WTC11 (cell line): ENCODE results near the gene NQO1. TPM values are rescaled to one million over a fixed set of nuclear protein-coding genes. Genes with fewer than 3 reads are reported as not detected.

Experiments used
- ATAC-seq: fragments of 200-7000 bp; cut with Tn5 transposase; 2 replicates; pipeline ENCODE4 v1.10.0; 2021; ENCODE audit warnings: mild to moderate bottlenecking, moderate library complexity
- CTCF ChIA-PET: fragments of 300-600 bp; sonication (Branson Sonifier 250); formaldehyde crosslinking; loops from one replicate; lab custom pipeline; 2021; ENCODE audit warnings: antibody characterized with exemption; lab: Charles Lee
- POLR2A ChIA-PET: fragments of 350-600 bp; sonication (Branson Sonifier 250); formaldehyde crosslinking; loops from one replicate; lab custom pipeline; 2021; ENCODE audit warnings: antibody characterized with exemption; lab: Charles Lee
- DNase-seq: peaks from one replicate; pipeline ENCODE4 v3.0.0; 2021; ENCODE audit warnings: low spot score
- H3K27ac Mint-ChIP-seq: 2 replicates; pipeline ENCODE4 v1.8.0; 2021; ENCODE audit warnings: mixed read lengths
- H3K27me3 Mint-ChIP-seq: 2 replicates; pipeline ENCODE4 v1.8.0; 2021; ENCODE audit warnings: low read depth, mild to moderate bottlenecking, moderate library complexity, mixed read lengths
- H3K36me3 Mint-ChIP-seq: 2 replicates; pipeline ENCODE4 v1.8.0; 2021; ENCODE audit warnings: mixed read lengths
- H3K4me1 Mint-ChIP-seq: 2 replicates; pipeline ENCODE4 v1.8.0; 2022; ENCODE audit warnings: mixed read lengths
- H3K4me3 Mint-ChIP-seq: 2 replicates; pipeline ENCODE4 v1.8.0; 2021; ENCODE audit warnings: mild to moderate bottlenecking, moderate library complexity, mixed read lengths
- H3K9me3 Mint-ChIP-seq: 2 replicates; pipeline ENCODE4 v1.8.0; 2021; ENCODE audit warnings: mixed read lengths
- ATF2 ChIP-seq: sonication (generic); formaldehyde crosslinking; IDR thresholded peaks from 2 replicates; pipeline ENCODE4 v1.8.1; 2022; ENCODE audit warnings: low read depth, missing genetic modification reagents, borderline replicate concordance
- E2F4 ChIP-seq: sonication (generic); formaldehyde crosslinking; IDR thresholded peaks from 2 replicates; pipeline ENCODE4 v1.8.1; 2022; ENCODE audit warnings: low read depth, mild to moderate bottlenecking, moderate library complexity, missing genetic modification reagents, borderline replicate concordance
- FOXP1 ChIP-seq: sonication (generic); formaldehyde crosslinking; IDR thresholded peaks from 2 replicates; pipeline ENCODE4 v1.8.0; 2022; ENCODE audit warnings: missing genetic modification reagents, mild to moderate bottlenecking, moderate library complexity, borderline replicate concordance
- GABPB1 ChIP-seq: sonication (generic); formaldehyde crosslinking; IDR thresholded peaks from 2 replicates; pipeline ENCODE4 v1.8.1; 2023; ENCODE audit warnings: mild to moderate bottlenecking, missing genetic modification reagents
- GTF2I ChIP-seq: fragments of 250-450 bp; sonication (Bioruptor Pico); conservative IDR thresholded peaks from 2 replicates; pipeline ENCODE4 v1.4.0; 2021; ENCODE audit warnings: mild to moderate bottlenecking
- HMGA2 ChIP-seq: fragments of 250-450 bp; sonication (Bioruptor Pico); IDR thresholded peaks from 2 replicates; pipeline ENCODE4 v1.4.0; 2021; ENCODE audit warnings: mild to moderate bottlenecking, moderate library complexity
- IRF1 ChIP-seq: sonication (generic); formaldehyde crosslinking; IDR thresholded peaks from 2 replicates; pipeline ENCODE4 v1.8.0; 2023; ENCODE audit warnings: missing genetic modification reagents
- PRRX2 ChIP-seq: fragments of 250-450 bp; sonication (Bioruptor Pico); IDR thresholded peaks from 2 replicates; pipeline ENCODE4 v1.8.0; 2021; ENCODE audit warnings: mild to moderate bottlenecking
- RORB ChIP-seq: fragments of 250-450 bp; sonication (Bioruptor Pico); IDR thresholded peaks from 2 replicates; pipeline ENCODE4 v1.9.0; 2021; ENCODE audit warnings: mild to moderate bottlenecking
- SMAD4 ChIP-seq: sonication (generic); formaldehyde crosslinking; IDR thresholded peaks from 2 replicates; pipeline ENCODE4 v1.8.0; 2022; ENCODE audit warnings: mild to moderate bottlenecking, missing genetic modification reagents
- SP1 ChIP-seq: sonication (generic); formaldehyde crosslinking; conservative IDR thresholded peaks from 2 replicates; pipeline ENCODE4 v1.8.1; 2022; ENCODE audit warnings: missing genetic modification reagents
- ZNF121 ChIP-seq: sonication (generic); formaldehyde crosslinking; IDR thresholded peaks from 2 replicates; pipeline ENCODE4 v1.8.0; 2023; ENCODE audit warnings: missing genetic modification reagents
- ZNF219 ChIP-seq: sonication (generic); formaldehyde crosslinking; IDR thresholded peaks from 2 replicates; pipeline ENCODE4 v1.8.0; 2023; ENCODE audit warnings: missing genetic modification reagents, mild to moderate bottlenecking, borderline replicate concordance
- ZNF396 ChIP-seq: fragments of 250-450 bp; sonication (Bioruptor Pico); IDR thresholded peaks from 2 replicates; pipeline ENCODE4 v1.8.0; 2021; ENCODE audit warnings: mild to moderate bottlenecking, moderate library complexity, borderline replicate concordance
- total RNA-seq: library from RNA; stranded (reverse); gene quantifications from 3 replicates; pipeline ENCODE4 v1.2.3, GENCODE V29; 2021
- TF ChIP-seq, protein P1 (sequence below): sonication (generic); formaldehyde crosslinking; IDR thresholded peaks from 2 replicates; pipeline ENCODE4 v1.8.0; 2023; ENCODE audit warnings: missing genetic modification reagents, mild to moderate bottlenecking, borderline replicate concordance
- TF ChIP-seq, protein P2 (sequence below): sonication (generic); formaldehyde crosslinking; IDR thresholded peaks from 2 replicates; pipeline ENCODE4 v1.8.0; 2022; ENCODE audit warnings: missing genetic modification reagents
- TF ChIP-seq, protein P3 (sequence below): fragments of 200-600 bp; IDR thresholded peaks from 2 replicates; pipeline ENCODE4 v1.8.0; 2022; ENCODE audit warnings: antibody characterized with exemption
- TF ChIP-seq, protein P4 (sequence below): sonication (generic); formaldehyde crosslinking; IDR thresholded peaks from 2 replicates; pipeline ENCODE4 v1.8.1; 2022; ENCODE audit warnings: mild to moderate bottlenecking, missing genetic modification reagents, moderate library complexity, borderline replicate concordance
- TF ChIP-seq, protein P5 (sequence below): sonication (generic); formaldehyde crosslinking; IDR thresholded peaks from 2 replicates; pipeline ENCODE4 v1.8.1; 2023; ENCODE audit warnings: mild to moderate bottlenecking, moderate library complexity, missing genetic modification reagents
- TF ChIP-seq, protein P6 (sequence below): sonication (generic); formaldehyde crosslinking; IDR thresholded peaks from 2 replicates; pipeline ENCODE4 v1.8.1; 2023; ENCODE audit warnings: mild to moderate bottlenecking, missing genetic modification reagents, moderate library complexity

NQO1 gene
- total RNA-seq, 1 experiment from 2014 or later = 38.9 TPM

- no peaks in the 10 kb centered on the region for H3K27me3 Mint-ChIP-seq
- no peak for DNase-seq
- no peak overlapping the region for H3K27ac Mint-ChIP-seq
- no peak overlapping the region for H3K4me3 Mint-ChIP-seq
- no peak for TF ChIP-seq GABPB1 (CRISPR knock-in tag)
- no peak for TF ChIP-seq IRF1
- no peak for TF ChIP-seq SMAD4
- TF ChIP-seq ATF2 (CRISPR knock-in tag) = no peak
- TF ChIP-seq, protein P1, sequence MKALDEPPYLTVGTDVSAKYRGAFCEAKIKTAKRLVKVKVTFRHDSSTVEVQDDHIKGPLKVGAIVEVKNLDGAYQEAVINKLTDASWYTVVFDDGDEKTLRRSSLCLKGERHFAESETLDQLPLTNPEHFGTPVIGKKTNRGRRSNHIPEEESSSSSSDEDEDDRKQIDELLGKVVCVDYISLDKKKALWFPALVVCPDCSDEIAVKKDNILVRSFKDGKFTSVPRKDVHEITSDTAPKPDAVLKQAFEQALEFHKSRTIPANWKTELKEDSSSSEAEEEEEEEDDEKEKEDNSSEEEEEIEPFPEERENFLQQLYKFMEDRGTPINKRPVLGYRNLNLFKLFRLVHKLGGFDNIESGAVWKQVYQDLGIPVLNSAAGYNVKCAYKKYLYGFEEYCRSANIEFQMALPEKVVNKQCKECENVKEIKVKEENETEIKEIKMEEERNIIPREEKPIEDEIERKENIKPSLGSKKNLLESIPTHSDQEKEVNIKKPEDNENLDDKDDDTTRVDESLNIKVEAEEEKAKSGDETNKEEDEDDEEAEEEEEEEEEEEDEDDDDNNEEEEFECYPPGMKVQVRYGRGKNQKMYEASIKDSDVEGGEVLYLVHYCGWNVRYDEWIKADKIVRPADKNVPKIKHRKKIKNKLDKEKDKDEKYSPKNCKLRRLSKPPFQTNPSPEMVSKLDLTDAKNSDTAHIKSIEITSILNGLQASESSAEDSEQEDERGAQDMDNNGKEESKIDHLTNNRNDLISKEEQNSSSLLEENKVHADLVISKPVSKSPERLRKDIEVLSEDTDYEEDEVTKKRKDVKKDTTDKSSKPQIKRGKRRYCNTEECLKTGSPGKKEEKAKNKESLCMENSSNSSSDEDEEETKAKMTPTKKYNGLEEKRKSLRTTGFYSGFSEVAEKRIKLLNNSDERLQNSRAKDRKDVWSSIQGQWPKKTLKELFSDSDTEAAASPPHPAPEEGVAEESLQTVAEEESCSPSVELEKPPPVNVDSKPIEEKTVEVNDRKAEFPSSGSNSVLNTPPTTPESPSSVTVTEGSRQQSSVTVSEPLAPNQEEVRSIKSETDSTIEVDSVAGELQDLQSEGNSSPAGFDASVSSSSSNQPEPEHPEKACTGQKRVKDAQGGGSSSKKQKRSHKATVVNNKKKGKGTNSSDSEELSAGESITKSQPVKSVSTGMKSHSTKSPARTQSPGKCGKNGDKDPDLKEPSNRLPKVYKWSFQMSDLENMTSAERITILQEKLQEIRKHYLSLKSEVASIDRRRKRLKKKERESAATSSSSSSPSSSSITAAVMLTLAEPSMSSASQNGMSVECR (CRISPR knock-in tag) = no peak
- TF ChIP-seq, protein P2, sequence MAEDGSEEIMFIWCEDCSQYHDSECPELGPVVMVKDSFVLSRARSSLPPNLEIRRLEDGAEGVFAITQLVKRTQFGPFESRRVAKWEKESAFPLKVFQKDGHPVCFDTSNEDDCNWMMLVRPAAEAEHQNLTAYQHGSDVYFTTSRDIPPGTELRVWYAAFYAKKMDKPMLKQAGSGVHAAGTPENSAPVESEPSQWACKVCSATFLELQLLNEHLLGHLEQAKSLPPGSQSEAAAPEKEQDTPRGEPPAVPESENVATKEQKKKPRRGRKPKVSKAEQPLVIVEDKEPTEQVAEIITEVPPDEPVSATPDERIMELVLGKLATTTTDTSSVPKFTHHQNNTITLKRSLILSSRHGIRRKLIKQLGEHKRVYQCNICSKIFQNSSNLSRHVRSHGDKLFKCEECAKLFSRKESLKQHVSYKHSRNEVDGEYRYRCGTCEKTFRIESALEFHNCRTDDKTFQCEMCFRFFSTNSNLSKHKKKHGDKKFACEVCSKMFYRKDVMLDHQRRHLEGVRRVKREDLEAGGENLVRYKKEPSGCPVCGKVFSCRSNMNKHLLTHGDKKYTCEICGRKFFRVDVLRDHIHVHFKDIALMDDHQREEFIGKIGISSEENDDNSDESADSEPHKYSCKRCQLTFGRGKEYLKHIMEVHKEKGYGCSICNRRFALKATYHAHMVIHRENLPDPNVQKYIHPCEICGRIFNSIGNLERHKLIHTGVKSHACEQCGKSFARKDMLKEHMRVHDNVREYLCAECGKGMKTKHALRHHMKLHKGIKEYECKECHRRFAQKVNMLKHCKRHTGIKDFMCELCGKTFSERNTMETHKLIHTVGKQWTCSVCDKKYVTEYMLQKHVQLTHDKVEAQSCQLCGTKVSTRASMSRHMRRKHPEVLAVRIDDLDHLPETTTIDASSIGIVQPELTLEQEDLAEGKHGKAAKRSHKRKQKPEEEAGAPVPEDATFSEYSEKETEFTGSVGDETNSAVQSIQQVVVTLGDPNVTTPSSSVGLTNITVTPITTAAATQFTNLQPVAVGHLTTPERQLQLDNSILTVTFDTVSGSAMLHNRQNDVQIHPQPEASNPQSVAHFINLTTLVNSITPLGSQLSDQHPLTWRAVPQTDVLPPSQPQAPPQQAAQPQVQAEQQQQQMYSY (CRISPR knock-in tag) = no peak
- TF ChIP-seq, protein P3, sequence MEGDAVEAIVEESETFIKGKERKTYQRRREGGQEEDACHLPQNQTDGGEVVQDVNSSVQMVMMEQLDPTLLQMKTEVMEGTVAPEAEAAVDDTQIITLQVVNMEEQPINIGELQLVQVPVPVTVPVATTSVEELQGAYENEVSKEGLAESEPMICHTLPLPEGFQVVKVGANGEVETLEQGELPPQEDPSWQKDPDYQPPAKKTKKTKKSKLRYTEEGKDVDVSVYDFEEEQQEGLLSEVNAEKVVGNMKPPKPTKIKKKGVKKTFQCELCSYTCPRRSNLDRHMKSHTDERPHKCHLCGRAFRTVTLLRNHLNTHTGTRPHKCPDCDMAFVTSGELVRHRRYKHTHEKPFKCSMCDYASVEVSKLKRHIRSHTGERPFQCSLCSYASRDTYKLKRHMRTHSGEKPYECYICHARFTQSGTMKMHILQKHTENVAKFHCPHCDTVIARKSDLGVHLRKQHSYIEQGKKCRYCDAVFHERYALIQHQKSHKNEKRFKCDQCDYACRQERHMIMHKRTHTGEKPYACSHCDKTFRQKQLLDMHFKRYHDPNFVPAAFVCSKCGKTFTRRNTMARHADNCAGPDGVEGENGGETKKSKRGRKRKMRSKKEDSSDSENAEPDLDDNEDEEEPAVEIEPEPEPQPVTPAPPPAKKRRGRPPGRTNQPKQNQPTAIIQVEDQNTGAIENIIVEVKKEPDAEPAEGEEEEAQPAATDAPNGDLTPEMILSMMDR = no peak
- TF ChIP-seq ZNF121 = no peak
- TF ChIP-seq SP1 (CRISPR knock-in tag) = no peak
- TF ChIP-seq RORB = no peak
- TF ChIP-seq HMGA2 (CRISPR knock-in tag) = no peak
- TF ChIP-seq, protein P4, sequence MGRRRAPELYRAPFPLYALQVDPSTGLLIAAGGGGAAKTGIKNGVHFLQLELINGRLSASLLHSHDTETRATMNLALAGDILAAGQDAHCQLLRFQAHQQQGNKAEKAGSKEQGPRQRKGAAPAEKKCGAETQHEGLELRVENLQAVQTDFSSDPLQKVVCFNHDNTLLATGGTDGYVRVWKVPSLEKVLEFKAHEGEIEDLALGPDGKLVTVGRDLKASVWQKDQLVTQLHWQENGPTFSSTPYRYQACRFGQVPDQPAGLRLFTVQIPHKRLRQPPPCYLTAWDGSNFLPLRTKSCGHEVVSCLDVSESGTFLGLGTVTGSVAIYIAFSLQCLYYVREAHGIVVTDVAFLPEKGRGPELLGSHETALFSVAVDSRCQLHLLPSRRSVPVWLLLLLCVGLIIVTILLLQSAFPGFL (CRISPR knock-in tag) = no peak
- no peak for TF ChIP-seq FOXP1 (CRISPR knock-in tag)
- TF ChIP-seq ZNF219 (CRISPR knock-in tag) = no peak
- TF ChIP-seq, protein P5, sequence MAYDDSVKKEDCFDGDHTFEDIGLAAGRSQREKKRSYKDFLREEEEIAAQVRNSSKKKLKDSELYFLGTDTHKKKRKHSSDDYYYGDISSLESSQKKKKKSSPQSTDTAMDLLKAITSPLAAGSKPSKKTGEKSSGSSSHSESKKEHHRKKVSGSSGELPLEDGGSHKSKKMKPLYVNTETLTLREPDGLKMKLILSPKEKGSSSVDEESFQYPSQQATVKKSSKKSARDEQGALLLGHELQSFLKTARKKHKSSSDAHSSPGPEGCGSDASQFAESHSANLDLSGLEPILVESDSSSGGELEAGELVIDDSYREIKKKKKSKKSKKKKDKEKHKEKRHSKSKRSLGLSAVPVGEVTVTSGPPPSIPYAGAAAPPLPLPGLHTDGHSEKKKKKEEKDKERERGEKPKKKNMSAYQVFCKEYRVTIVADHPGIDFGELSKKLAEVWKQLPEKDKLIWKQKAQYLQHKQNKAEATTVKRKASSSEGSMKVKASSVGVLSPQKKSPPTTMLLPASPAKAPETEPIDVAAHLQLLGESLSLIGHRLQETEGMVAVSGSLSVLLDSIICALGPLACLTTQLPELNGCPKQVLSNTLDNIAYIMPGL (CRISPR knock-in tag) = no peak
- TF ChIP-seq, protein P6, sequence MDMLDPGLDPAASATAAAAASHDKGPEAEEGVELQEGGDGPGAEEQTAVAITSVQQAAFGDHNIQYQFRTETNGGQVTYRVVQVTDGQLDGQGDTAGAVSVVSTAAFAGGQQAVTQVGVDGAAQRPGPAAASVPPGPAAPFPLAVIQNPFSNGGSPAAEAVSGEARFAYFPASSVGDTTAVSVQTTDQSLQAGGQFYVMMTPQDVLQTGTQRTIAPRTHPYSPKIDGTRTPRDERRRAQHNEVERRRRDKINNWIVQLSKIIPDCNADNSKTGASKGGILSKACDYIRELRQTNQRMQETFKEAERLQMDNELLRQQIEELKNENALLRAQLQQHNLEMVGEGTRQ (CRISPR knock-in tag) = no peak
- no peak for TF ChIP-seq PRRX2 (CRISPR knock-in tag)
- TF ChIP-seq ZNF396 (CRISPR knock-in tag) = no peak
- no peak for TF ChIP-seq E2F4 (CRISPR knock-in tag)
- TF ChIP-seq GTF2I (CRISPR knock-in tag) = no peak
- H3K36me3 Mint-ChIP-seq = peaks cover 59% of the 10 kb centered on the region
- no peaks in the 10 kb centered on the region for H3K9me3 Mint-ChIP-seq
- ChIA-PET POLR2A (interaction anchor here (0.9 kb wide), 1 partner anchor 13 kb away, joined by 3 read pairs; the partner anchor contains the start of gene NOB1), CTCF (interaction anchor here (0.8 kb wide), 1 partner anchor 15 kb away, joined by 3 read pairs; the partner anchor contains the start of gene NQO1)
- ATAC-seq = no peak
- H3K4me1 Mint-ChIP-seq = no peaks in the 10 kb centered on the region
These were observed 15.2 kb upstream of the NQO1 start for GRCh38 chr16:69741519-69741918.
